K562 (cell line): ENCODE measurements around the gene GOLGA8B. TPM values are rescaled to one million over a fixed set of nuclear protein-coding genes. Genes with fewer than 3 reads are reported as not detected.

Source experiments
- ATF7 ChIP-seq: fragments of 450-650 bp; IDR thresholded peaks from 2 replicates; pipeline ENCODE4 v1.7.1; 2014; ENCODE audit warnings: mild to moderate bottlenecking, moderate library complexity
- CBX2 ChIP-seq: fragments of 200-600 bp; sonication (generic); IDR thresholded peaks from one replicate; pipeline ENCODE4 v1.6.1; 2012; ENCODE audit warnings: mild to moderate bottlenecking, low read length, inconsistent platforms; ENCODE audit not compliant: insufficient read depth, poor library complexity, severe bottlenecking
- EP400 ChIP-seq: fragments of 450-650 bp; IDR thresholded peaks from 2 replicates; pipeline ENCODE4 v1.6.1; 2017; ENCODE audit warnings: antibody characterized with exemption, mild to moderate bottlenecking, moderate library complexity
- KHSRP ChIP-seq: fragments of 450-650 bp; IDR thresholded peaks from 2 replicates; pipeline ENCODE4 v1.6.1; 2017
- MED1 ChIP-seq: sonication (generic); formaldehyde crosslinking; IDR thresholded peaks from 2 replicates; pipeline ENCODE4 v1.8.1; 2023; ENCODE audit warnings: missing genetic modification reagents, borderline replicate concordance
- RBM34 ChIP-seq: fragments of 200-400 bp; formaldehyde crosslinking; IDR thresholded peaks from 2 replicates; pipeline ENCODE4 v1.6.1; 2018; ENCODE audit warnings: low read length, borderline replicate concordance; ENCODE audit not compliant: insufficient read depth
- SLC30A9 ChIP-seq: fragments of 250-450 bp; sonication (Bioruptor Pico); IDR thresholded peaks from 2 replicates; pipeline ENCODE4 v1.8.0; 2022; ENCODE audit warnings: mild to moderate bottlenecking, moderate library complexity
- SREBF1 ChIP-seq: fragments of 150-350 bp; IDR thresholded peaks from 2 replicates; pipeline ENCODE4 v1.6.1; 2014; ENCODE audit warnings: antibody characterized with exemption, low read depth, low read length, borderline replicate concordance
- ZNF175 ChIP-seq: fragments of 200-800 bp; sonication (Bioruptor generic); IDR thresholded peaks from 2 replicates; pipeline ENCODE4 v1.6.1; 2016; ENCODE audit warnings: low read depth, mild to moderate bottlenecking, missing genetic modification characterization, missing compliant biosample characterization
- ZNF75A ChIP-seq: fragments of 450-650 bp; formaldehyde crosslinking; IDR thresholded peaks from 2 replicates; pipeline ENCODE4 v1.4.0; 2020; ENCODE audit warnings: mild to moderate bottlenecking
- polyA plus RNA-seq, 8 experiments: library from polyadenylated mRNA; depleted of rRNA in 4 of 8; stranded (reverse) in 5 of 8; unstranded in 3 of 8; fragments of >200 nt; fragmentation: Nextera tagmentation in 2 of 8; fragmentation: Illumina TruSeq in 1 of 8; extraction: Ambion mirVana in 2 of 8; extraction: Trizol in 1 of 8; gene quantifications; 2 replicates each; pipeline versions ENCODE4 v1.2.1 to v1.2.3, GENCODE V29; 2011 to 2014; ENCODE audit warnings: inconsistent platforms in 1 of 8, missing spikeins in 1 of 8
- total RNA-seq, 7 experiments: library from RNA; depleted of rRNA in 6 of 7; stranded (reverse); fragments of >200 nt in 6 of 7; fragmentation: Illumina TruSeq in 2 of 7; extraction: Trizol in 2 of 7; gene quantifications; 2 replicates each; pipeline versions ENCODE4 v1.2.1 to v1.2.3, GENCODE V29; 2011 to 2021; ENCODE audit warnings: low replicate concordance in 1 of 7
- TF ChIP-seq, protein P1 (sequence below): fragments of 250-450 bp; sonication (Bioruptor Pico); IDR thresholded peaks from 2 replicates; pipeline ENCODE4 v1.5.0; 2021; ENCODE audit warnings: mild to moderate bottlenecking, moderate library complexity
- TF ChIP-seq, protein P2 (sequence below): fragments of 450-650 bp; formaldehyde crosslinking; IDR thresholded peaks from 2 replicates; pipeline ENCODE4 v1.4.0; 2020; ENCODE audit warnings: mild to moderate bottlenecking, mixed read lengths
- TF ChIP-seq, protein P3 (sequence below): sonication (generic); formaldehyde crosslinking; IDR thresholded peaks from 2 replicates; pipeline ENCODE4 v1.8.1; 2023; ENCODE audit warnings: mild to moderate bottlenecking, missing genetic modification reagents

Gene GOLGA8B
- total and polyA plus RNA-seq, 9 of the 15 experiments (the other 6 are each of a cell fraction or from before 2014, with no cell fraction given), result 7.9 to 236 (median 54.1) TPM

DNA sequence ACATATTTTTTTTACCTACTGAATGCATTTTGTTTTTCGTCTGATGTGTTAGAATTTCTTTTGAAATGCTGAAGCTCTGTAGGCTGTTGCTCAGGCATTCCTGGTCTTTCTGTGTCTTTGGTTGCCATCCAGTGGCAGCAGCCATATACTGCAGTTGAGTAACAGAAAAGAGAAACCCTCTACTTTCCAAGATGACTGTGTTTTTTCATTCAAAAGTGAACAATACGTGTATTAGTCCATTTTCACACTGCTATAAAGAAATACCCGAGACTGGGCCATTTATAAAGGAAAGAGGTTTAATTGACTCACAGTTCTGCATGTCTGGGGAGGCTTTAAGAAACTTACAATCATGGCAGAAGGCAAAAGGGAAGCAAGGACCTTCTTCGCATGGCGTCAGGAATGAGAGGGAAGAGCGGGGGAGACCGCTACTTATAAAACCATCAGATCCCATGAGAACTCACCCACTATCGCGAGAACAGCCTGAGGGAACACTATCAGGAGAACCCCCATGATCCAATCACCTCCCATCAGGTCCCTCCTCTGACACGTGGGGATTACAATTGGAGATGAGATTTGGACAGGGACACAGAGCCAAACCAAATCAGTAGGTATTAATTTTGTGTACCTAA is 4.7 kb upstream of the GOLGA8B start (continued):
- TF ChIP-seq CBX2, result no peak
- TF ChIP-seq, protein P1, sequence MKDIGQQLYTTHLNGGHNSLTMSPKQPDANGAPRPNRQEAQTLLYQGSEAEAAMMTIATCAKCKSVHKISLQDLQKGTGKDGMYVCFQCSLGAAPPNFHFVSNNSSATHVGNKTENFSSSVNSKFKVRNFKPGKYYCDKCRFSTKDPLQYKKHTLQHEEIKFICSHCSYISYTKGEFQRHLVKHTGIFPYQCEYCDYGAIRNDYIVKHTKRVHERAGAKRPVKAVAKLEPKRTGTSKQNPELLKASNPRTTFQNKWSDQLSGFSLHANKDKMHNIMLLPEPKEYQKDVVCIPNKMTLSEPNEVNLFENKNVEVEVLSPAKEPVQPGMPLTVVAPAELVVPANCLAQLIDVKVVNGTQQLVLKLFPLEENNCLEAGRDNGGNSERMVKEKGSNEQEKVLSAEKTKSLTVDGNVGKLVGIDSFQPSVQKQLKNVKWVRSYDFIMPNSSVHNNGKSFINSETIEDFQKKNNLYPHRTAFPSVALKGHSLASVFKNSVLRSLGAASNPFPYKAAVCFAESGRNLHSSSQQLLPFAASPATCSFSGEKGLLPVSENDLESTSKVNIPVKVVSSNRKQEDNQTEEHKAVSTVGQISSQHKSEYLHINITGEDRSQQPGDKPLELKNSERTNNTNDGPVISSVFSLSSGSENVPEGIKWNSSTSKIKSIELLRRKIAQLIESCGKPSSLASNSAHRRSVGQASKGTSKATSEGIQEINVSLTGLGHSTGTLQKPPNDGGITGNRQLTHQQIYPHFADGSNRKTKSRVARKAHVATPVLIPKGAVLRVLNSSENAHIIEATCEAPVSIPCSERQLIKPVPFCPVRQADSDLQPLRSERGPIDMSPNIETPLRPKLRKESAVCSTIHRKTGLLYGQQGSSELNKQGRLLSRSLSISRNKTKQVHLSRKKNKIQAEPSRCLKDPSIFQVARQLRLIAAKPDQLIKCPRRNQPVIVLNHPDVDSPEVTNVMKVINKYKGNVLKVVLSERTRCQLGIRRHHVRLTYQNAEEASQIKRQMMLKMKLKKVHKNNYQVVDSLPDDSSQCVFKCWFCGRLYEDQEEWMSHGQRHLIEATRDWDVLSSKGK (CRISPR knock-in tag), result no peak
- peak; percentile 47 for TF ChIP-seq ATF7
- no peak for TF ChIP-seq RBM34
- no peak for TF ChIP-seq SREBF1
- TF ChIP-seq, protein P2, sequence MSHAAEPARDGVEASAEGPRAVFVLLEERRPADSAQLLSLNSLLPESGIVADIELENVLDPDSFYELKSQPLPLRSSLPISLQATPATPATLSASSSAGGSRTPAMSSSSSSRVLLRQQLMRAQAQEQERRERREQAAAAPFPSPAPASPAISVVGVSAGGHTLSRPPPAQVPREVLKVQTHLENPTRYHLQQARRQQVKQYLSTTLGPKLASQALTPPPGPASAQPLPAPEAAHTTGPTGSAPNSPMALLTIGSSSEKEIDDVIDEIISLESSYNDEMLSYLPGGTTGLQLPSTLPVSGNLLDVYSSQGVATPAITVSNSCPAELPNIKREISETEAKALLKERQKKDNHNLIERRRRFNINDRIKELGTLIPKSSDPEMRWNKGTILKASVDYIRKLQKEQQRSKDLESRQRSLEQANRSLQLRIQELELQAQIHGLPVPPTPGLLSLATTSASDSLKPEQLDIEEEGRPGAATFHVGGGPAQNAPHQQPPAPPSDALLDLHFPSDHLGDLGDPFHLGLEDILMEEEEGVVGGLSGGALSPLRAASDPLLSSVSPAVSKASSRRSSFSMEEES (CRISPR knock-in tag), result no peak
- no peak for TF ChIP-seq ZNF75A (CRISPR knock-in tag)
- TF ChIP-seq, protein P3, sequence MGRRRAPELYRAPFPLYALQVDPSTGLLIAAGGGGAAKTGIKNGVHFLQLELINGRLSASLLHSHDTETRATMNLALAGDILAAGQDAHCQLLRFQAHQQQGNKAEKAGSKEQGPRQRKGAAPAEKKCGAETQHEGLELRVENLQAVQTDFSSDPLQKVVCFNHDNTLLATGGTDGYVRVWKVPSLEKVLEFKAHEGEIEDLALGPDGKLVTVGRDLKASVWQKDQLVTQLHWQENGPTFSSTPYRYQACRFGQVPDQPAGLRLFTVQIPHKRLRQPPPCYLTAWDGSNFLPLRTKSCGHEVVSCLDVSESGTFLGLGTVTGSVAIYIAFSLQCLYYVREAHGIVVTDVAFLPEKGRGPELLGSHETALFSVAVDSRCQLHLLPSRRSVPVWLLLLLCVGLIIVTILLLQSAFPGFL, result 0 out of 2 replicates have a peak, but pooled peaks have one; percentile 24
- no peak for TF ChIP-seq SLC30A9 (CRISPR knock-in tag)
- TF ChIP-seq EP400, result peak; percentile 60
- TF ChIP-seq KHSRP, result no peak
- no peak for TF ChIP-seq MED1 (CRISPR knock-in tag)
- TF ChIP-seq ZNF175 (CRISPR knock-in tag), result no peak
